Neural cell (in vitro differentiated cells): ENCODE data around the gene ZBTB7C.

Experiments used
- EP300 ChIP-seq: fragments of 450-650 bp; conservative IDR thresholded peaks from 2 replicates; pipeline ENCODE4 v1.6.1; 2014; ENCODE audit warnings: antibody characterized with exemption, mild to moderate bottlenecking, moderate library complexity; ENCODE audit not compliant: poor library complexity, severe bottlenecking
- EZH2 ChIP-seq: fragments of 200-600, 300-800 bp; shearing (Covaris generic), sonication (generic); IDR thresholded peaks from 2 replicates; pipeline ENCODE4 v1.6.1; 2014; ENCODE audit warnings: antibody characterized with exemption, low read length, borderline replicate concordance, mild to moderate bottlenecking; ENCODE audit not compliant: insufficient read depth, poor library complexity, severe bottlenecking
- MXI1 ChIP-seq: fragments of 450-650 bp; conservative IDR thresholded peaks from 2 replicates; pipeline ENCODE4 v1.6.1; 2014; ENCODE audit warnings: antibody characterized with exemption, mild to moderate bottlenecking; ENCODE audit not compliant: poor library complexity, severe bottlenecking
- POLR2AphosphoS5 ChIP-seq: IDR thresholded peaks from 2 replicates; pipeline ENCODE4 v1.6.1; 2012
- RAD21 ChIP-seq: fragments of 450-650 bp; conservative IDR thresholded peaks from 2 replicates; pipeline ENCODE4 v1.6.1; 2014; ENCODE audit warnings: antibody characterized with exemption, mild to moderate bottlenecking, moderate library complexity
- SMC3 ChIP-seq: fragments of 450-650 bp; conservative IDR thresholded peaks from 2 replicates; pipeline ENCODE4 v1.6.1; 2014; ENCODE audit warnings: antibody characterized with exemption, mild to moderate bottlenecking, moderate library complexity; ENCODE audit not compliant: poor library complexity
- TAF1 ChIP-seq: IDR thresholded peaks from 2 replicates; pipeline ENCODE4 v1.6.1; 2012; ENCODE audit warnings: low read depth
- TF ChIP-seq, protein P1 (sequence below): fragments of 450-650 bp; IDR thresholded peaks from 2 replicates; pipeline ENCODE4 v1.5.1; 2014; ENCODE audit warnings: antibody characterized with exemption, mild to moderate bottlenecking, moderate library complexity; ENCODE audit not compliant: poor library complexity, severe bottlenecking
- TF ChIP-seq, protein P2 (sequence below): IDR thresholded peaks from 2 replicates; pipeline ENCODE4 v1.6.1; 2012; ENCODE audit warnings: borderline replicate concordance

DNA sequence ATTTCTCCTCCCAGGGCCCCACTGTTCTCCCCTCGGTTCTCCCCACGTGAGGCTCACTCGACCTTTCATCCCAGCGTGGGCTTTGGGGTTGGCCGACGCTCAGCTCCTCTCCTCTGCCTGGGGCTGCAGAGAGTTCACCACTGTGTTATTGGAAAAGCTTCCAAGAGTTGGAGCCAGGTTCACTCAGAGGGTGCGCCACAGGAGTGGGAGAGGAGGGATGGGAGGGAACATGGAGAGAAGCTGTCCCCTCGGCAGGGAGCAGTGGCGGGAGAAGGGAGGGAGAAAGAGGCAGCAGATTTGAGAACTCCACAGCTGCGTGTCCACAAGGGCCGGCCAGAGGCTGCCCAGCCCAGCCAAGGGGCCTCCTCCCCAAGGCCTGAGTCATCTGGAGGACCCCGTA, 281.6 kb downstream of the ZBTB7C start:
- TF ChIP-seq TAF1 (no peak), SMC3 (no peak), EP300 (no peak), RAD21 (no peak), POLR2AphosphoS5 (no peak), EZH2 (no peak), MXI1 (no peak)
- TF ChIP-seq, protein P1, sequence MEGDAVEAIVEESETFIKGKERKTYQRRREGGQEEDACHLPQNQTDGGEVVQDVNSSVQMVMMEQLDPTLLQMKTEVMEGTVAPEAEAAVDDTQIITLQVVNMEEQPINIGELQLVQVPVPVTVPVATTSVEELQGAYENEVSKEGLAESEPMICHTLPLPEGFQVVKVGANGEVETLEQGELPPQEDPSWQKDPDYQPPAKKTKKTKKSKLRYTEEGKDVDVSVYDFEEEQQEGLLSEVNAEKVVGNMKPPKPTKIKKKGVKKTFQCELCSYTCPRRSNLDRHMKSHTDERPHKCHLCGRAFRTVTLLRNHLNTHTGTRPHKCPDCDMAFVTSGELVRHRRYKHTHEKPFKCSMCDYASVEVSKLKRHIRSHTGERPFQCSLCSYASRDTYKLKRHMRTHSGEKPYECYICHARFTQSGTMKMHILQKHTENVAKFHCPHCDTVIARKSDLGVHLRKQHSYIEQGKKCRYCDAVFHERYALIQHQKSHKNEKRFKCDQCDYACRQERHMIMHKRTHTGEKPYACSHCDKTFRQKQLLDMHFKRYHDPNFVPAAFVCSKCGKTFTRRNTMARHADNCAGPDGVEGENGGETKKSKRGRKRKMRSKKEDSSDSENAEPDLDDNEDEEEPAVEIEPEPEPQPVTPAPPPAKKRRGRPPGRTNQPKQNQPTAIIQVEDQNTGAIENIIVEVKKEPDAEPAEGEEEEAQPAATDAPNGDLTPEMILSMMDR: no peak
- TF ChIP-seq, protein P2, sequence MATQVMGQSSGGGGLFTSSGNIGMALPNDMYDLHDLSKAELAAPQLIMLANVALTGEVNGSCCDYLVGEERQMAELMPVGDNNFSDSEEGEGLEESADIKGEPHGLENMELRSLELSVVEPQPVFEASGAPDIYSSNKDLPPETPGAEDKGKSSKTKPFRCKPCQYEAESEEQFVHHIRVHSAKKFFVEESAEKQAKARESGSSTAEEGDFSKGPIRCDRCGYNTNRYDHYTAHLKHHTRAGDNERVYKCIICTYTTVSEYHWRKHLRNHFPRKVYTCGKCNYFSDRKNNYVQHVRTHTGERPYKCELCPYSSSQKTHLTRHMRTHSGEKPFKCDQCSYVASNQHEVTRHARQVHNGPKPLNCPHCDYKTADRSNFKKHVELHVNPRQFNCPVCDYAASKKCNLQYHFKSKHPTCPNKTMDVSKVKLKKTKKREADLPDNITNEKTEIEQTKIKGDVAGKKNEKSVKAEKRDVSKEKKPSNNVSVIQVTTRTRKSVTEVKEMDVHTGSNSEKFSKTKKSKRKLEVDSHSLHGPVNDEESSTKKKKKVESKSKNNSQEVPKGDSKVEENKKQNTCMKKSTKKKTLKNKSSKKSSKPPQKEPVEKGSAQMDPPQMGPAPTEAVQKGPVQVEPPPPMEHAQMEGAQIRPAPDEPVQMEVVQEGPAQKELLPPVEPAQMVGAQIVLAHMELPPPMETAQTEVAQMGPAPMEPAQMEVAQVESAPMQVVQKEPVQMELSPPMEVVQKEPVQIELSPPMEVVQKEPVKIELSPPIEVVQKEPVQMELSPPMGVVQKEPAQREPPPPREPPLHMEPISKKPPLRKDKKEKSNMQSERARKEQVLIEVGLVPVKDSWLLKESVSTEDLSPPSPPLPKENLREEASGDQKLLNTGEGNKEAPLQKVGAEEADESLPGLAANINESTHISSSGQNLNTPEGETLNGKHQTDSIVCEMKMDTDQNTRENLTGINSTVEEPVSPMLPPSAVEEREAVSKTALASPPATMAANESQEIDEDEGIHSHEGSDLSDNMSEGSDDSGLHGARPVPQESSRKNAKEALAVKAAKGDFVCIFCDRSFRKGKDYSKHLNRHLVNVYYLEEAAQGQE: no peak
